GM19035 (cell line): ENCODE results near the gene ITGAE.
"Not testable (repeated sequence)": the region's sequence is repeated elsewhere in the genome, so short reads cannot be mapped to it uniquely, and the experiment has no call there.

ENCODE experiments used
- ATAC-seq: cut with Tn5 transposase; IDR thresholded peaks from one replicate; pipeline ENCODE4 v1.9.1; 2021; ENCODE audit not compliant: unreplicated experiment

Gene ITGAE

DNA sequence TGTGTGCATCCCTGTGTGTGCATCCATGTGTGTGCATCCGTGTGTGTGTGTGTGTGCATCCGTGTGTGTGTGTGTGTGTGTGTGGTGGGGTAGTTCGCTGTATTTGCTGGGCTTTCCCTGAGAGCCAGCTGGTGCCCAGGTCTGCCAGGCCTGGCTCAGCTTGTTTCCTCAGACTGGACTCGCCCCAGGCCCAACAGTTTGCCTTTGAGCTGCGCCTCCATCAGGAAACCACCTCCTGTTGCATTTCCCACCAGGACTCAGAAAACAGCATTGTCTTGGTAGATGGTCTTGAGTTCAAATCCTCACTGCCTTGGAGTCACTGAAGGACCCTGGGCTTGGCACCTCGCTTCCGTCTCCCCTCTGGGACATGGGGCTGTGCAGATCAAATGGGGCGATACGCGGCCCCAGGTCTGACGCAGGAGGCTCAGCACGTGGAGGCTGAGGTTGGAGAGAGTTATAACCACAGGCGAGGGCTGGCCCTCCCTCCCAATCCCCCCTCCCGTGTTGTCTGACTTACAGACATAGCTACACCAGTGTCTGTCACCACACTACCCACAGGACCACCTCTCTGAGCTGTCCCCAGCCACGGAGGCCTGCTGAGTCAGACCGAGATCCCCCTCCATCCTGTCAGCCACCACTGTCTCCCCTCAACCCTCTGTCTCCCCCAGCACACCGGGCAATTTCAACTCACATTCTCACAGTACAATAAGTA, 4.7 kb downstream of the ITGAE start:
- ATAC-seq = peak; percentile 78

DNA sequence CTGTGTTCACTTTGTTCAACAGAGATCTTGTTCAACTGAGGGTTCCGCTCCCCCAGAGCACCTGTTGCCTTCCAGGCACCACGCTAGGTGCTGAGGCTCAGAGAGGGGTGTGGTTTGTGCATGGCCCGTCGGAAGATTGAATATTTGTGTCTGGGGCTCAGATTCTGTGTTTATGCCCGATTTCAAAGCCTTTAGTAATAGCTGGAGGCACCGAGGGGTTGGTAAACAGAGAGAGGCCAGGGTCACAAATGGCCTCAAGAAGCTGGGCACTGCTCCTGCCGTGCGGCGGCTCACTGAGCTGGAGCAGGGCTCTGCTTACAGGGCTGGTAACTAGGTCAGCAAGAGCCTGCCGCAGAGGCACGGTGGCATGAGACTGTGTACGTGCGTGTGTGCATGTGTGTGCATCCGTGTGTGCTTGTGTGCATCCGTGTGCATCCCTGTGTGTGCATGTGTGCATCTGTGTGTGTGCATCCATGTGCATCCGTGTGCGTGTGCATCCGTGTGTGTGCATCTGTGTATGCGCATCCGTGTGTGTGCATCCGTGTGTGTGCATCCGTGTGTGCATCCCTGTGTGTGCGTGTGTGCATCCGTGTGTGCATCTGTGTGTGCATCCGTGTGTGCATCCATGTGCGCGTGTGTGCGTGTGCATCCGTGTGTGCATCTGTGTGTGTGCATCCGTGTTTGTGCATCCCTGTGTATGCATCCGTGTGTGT, 5.4 kb downstream of the ITGAE start:
- ATAC-seq = no peak

- ATAC-seq = no peak
These were observed 6.2 kb downstream of the ITGAE start for GRCh38 chr17:3794557-3795389.

DNA sequence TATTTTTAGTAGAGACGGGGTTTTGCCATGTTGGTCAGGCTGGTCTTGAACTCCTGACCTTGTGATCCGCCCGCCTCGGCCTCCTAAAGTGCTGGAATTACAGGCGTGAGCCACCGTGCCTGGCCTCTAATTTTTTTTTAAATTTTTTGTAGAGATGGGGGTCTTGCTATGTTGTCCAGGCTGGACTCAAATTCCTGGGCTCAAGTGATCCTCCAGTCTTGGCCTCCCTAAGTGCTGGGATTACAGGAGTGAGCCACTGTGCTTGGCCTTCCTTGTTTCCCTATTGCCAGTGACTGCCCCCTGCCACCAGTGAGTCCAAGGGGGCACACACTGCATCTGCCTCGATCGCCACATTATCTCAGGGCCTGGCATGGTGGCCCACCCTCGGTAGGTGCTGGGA, 6.8 kb downstream of the ITGAE start:
- not testable (repeated sequence) for ATAC-seq

- not testable (repeated sequence) for ATAC-seq
These were observed 7.7 kb downstream of the ITGAE start for GRCh38 chr17:3793258-3793657.

GRCh38 chr17:3792481-3792880, 8.5 kb downstream of the ITGAE start:
- ATAC-seq = no peak

DNA sequence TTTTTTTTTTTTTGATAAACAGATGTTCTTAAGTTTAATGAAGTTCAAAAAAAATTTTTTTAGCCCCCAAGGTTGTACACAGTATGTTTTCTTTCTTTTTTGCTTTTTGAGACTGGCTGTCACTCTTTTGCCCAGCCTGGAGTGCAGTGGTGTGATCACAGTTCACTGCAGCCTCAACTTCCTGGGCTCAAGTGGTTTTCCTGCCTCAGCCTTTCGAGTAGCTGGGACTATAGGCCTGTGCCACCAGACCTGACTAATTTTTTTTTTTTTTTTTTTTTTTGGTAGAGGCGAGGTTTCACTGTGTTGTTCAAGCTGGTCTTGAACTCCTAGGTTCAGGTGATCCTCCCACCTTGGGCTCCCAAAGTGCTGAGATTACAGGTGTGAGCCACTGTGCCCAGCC, 12.8 kb downstream of the ITGAE start:
- no peak for ATAC-seq

DNA sequence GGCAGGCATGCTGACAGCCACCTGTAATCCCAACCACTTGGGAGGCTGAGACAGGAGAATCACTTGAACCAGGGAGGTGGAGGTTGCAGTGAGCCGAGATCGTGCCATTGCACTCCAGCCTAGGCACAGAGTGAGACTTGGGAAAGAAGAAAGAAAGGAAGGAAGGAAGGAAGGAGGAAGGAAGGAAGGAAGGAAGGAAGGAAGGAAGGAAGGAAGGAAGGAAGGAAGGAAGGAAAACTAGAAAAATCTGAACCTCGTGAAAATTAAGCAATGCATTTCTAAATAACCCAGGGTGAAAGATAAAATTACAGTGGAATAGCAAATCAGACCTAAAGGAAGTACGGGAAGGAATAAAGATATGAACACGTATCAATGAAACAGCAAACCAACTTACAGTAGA, 15.7 kb downstream of the ITGAE start:
- not testable (repeated sequence) for ATAC-seq

GRCh38 chr17:3782751-3783150, 18.2 kb downstream of the ITGAE start:
- ATAC-seq = no peak

- no peak for ATAC-seq
These were observed 20.0 kb downstream of the ITGAE start for GRCh38 chr17:3780986-3781385.

DNA sequence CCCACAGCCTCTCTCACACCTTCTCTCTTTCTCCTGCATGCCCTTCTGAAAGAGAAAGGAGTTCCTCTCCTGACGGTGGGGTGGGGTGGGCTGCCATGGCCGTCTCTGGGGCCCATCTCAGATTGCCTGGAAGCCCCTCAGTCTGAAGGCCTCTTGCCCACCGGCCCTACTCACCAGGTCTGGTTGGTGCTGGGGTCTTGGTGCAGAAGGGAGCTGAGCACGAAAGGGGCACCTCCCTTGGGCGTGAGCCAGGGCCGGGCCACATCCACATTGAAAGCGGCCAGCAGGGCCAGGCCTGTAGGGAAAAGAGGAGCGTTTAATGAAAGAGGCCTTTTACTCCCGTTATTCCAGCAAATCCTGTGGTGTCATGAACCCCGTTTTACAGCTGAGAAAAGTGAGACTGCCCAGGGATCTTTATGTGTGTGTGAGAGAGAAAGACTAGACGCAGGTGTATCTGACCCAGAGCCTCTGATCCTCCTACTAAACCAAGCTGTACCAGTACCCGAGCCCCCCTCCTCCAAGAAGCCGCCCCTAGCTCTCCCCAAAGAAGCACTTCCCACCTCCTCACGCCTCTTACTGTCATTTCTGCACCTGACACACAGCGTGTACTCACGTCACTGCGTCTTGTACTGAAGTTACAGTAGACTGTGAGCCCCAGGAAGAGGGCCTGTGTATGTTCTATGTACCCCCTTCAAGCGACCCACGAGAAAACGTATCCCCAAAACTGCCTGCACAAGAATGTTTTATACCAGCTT, 23.4 kb downstream of the ITGAE start:
- ATAC-seq = no peak

DNA sequence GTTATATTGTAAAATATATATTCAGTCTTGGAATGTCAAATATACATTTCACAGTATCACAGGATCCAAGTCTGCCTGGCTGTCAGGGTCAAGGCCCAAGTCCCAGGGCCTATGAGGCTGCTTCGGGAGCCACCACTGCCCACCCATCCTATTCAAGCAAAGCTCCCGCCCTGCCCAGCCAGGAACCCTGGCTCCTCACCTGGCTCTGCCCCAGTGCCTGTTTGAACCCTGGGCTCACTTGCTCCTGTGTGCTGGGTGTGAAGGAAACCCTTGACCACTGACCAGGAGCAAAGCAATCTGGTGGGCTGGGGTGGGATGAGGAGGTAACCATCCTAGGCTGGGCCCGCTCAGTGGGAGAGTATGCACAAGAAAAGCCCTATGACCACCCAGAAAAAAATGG, 27.0 kb downstream of the ITGAE start:
- no peak for ATAC-seq

DNA sequence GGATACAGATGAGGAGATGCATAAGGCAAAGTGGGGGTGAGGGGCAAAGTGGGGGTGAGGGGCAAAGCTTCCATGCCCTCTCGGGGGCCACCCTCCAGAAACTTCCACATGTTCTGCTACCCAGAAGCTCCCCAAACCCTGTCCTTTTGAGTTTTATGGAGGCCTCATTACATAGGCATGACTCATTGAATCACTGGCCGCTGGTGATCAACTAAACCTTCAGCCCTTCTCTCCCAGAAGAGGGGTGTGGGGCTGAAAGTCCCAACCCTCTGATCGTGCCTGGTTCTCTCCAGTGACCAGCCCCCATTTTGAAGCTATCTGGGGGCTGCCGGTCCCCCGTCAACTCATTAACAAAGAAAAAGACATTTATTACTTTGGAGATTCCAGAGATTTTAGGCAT, 27.5 kb downstream of the ITGAE start:
- no peak for ATAC-seq

DNA sequence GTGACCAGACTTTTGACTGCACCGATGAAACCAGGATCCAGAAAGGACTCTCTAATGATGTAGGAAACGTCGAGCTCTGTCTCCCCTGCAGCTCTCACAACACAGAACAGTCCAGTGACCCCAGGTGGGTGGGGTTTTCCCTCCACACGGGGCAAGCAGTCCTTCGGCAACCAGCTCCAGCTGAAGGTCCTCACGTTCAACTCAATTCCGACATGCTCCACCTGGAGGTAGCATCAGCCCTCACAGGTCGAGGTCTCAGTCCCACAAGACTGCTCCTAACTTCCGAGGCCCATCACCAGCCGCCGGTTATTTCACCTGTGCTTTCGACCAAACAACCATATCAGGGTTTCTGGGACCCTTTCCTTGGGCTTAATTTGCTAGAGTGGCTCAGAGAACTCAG, 28.2 kb downstream of the ITGAE start:
- no peak for ATAC-seq

GRCh38 chr17:3771140-3771539, 29.8 kb downstream of the ITGAE start:
- ATAC-seq = no peak

DNA sequence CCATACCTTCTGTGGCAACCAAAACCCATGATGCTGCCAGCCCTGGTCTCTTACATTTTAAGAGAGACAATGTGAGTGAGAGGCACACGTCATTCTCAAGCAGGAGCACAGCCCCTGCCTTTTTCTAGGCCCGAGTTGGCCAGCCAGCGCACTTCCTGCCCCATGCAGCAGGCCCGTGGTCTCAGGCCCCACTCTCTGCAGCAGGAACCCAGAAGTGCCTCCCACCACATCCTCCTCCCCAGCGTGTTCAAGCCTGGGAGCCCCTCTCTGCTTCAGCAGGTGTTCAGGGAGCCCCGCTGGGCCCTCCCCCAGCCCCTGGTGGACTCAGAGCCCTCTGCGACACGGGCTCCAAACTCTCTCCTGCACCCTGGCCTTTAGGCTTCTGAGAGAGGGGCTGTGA, 30.5 kb downstream of the ITGAE start:
- ATAC-seq = no peak

DNA sequence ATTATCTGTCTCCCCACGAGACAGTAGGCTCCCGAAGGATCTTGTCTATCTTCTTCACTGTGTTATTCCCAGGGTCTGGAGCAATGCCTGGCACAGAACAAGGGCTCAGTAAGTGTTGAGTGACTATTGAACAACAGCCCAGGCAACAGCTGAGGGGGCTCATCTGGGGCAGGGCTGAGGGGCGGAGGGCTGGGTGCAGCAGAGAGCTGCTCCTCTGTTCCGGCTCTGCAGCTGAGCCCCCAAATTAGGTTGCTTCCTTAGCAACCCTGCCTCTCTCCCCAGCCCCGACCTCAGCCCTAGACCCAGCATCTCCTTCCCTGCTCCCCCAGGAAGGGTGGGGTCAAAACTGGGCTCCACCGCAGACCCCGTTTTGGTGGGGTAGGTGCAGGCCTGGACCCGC, 32.2 kb downstream of the ITGAE start:
- ATAC-seq = no peak

DNA sequence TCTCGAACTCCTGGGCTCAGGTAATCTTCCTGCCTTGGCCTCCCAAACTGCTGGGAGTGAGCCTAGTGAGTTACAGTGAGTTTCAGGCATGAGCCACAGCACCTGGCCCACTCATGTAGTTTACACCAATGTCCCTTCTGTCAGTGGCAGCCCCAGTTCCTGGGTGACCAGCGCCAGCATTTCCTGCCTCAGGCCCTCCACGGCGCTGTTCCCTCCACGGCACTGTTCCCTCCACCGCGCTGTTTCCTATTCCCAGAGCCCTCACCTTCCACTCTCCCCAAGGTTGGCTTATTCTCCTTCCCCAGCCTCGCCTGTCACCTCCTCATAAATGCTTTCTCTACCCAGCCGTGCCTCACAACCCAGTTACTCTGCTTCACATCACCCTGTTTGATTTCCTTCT, 32.6 kb downstream of the ITGAE start:
- ATAC-seq = no peak

GRCh38 chr17:3766779-3767178, 34.2 kb downstream of the ITGAE start:
- no peak for ATAC-seq

- ATAC-seq = no peak
These were observed 35.0 kb downstream of the ITGAE start for GRCh38 chr17:3765981-3766380.

DNA sequence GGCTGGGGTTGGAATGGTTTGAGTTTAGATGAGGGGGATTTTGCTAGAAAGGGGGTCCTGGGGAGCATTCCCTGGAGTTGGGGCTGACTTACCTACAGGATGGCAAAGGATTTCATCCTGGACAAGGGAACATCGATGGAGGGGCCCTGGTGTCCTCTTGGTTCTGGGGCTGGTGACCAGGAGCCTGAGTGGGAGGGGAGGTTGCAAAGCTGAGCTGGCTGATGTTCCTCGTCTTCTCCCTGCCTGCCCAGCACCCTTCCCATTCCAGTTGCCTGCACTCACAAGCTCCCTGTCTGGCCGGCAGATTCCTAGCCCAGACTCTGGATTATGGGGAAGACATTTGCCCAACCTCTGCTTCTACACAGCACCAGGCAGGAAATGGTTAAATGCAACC, 37.2 kb downstream of the ITGAE start:
- ATAC-seq = no peak
